Neural progenitor cell (in vitro differentiated cells): Measurements from ENCODE around the gene STK40.

Experiments used
- CTCF ChIP-seq: fragments of 200-600 bp; sonication (generic); IDR thresholded peaks from 2 replicates; pipeline ENCODE4 v1.5.1; 2017; ENCODE audit warnings: antibody characterized with exemption, mild to moderate bottlenecking
- EZH2phosphoT487 ChIP-seq: fragments of 200-600 bp; sonication (generic); IDR thresholded peaks from 2 replicates; pipeline ENCODE4 v1.6.1; 2017; ENCODE audit warnings: antibody characterized with exemption

GRCh38 chr1:36346741-36347370, 38.9 kb downstream of the STK40 start:
- no peak for TF ChIP-seq CTCF
- no peak for TF ChIP-seq EZH2phosphoT487
